GM19193 (cell line): ENCODE measurements around the gene PRSS33.

Experiments
- POLR2A ChIP-seq: IDR thresholded peaks from 4 replicates; pipeline ENCODE4 v1.6.1; 2011; ENCODE audit not compliant: insufficient read depth, insufficient read length; ENCODE audit errors: extremely low read depth

The PRSS33 gene

DNA sequence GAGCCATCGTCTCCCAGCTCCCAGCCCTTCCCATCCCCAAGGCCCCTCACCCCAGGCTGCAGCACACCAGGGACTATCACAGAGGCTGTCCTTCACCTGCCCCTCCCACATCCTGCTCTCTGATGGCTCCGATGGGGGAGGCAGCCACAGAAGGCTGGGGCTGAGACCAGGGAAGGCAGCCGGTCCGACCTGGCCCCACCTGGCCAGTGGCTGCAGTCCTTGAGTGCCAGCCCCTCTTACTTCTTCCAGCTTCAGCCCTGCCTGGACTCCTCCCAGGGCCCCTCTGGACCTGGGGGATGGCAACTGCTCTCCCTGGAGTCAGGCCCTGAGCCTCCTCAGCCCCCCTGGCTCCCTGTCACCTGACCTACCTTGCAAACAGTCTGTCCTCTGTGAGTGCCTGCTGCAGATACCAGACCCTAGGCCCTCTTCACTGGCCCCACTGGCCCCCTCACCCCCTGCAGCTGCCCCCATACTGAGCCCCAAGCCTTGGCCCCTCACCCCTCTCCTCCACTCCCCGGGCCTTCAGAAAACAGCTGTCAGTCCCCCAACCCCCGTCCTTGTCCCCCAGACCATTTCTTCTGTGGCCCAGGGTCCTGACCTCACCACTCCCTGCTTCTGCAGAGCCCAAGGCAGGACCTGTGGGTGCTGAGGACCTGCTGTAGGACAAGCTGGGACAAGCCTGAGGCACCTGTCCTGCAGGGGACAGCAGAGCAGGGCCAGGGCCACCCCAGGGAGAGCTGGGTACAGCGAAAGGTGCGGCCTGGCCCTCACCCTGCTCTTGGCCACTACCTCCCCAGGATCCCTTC lies 47.5 kb downstream of the PRSS33 start:
- TF ChIP-seq POLR2A, result no peak

DNA sequence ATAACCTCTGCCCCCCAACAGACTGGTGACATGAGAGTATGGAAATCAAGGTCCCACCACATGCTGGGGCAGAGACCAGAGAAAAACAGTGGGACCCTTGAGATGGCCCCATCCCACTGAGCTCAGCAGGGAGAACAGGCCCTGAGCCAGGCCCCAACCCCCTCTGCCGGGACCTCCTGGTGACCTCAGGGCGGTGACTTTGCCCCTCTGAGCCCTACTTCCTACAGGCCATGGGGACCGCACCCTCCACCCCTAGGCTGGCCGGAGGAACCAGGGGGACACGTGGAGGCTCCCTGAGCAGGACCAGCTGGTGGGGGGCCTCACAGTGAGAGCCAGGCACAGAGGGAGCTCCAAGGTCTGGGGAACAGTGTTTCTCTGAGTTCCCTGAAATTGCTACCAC lies 48.7 kb downstream of the PRSS33 start:
- no peak for TF ChIP-seq POLR2A

DNA sequence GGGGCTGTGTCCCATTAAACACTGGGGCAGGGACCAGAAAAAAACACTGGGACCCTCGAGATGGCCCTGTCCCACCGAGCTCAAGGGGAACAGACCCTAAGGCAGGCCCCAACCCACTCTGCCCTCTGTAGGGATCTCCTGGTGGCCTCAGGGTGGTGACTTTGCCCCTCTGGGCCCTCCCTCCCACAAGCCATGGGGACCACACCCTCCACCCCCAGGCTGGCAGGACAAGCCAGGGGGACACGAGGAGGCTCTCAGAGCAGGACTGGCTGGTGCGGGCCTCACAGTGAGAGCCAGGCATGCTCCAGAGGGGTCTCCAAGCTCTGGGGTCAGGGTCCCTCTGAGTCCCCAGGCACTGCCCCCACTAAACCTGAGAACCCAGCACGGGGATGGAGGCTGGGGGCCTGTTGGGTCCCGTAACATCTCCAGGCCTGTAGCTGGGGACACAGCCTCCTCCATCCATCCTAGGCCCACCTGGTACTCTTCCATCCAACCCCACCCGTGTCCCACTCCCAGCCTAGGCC lies 49.4 kb downstream of the PRSS33 start:
- TF ChIP-seq POLR2A, result no peak

DNA sequence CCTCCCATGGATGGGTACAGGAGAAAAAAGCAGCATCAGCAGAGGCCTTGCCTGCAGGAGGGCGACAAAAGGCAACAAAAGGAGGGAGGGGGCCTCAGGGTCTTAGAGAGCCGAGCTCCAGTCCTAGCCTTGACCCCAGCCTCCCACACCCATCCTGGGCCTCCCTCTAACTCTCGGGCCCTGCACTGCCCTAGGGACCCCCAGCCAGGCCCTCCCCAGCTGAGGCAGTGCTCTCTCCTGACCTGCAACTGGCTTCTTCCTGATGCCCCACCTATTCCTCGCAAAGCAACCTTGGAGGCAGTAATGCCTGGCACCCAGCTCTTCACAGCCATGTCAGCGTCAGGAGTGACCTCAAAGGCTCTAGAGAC lies 50.1 kb downstream of the PRSS33 start:
- no peak for TF ChIP-seq POLR2A

DNA sequence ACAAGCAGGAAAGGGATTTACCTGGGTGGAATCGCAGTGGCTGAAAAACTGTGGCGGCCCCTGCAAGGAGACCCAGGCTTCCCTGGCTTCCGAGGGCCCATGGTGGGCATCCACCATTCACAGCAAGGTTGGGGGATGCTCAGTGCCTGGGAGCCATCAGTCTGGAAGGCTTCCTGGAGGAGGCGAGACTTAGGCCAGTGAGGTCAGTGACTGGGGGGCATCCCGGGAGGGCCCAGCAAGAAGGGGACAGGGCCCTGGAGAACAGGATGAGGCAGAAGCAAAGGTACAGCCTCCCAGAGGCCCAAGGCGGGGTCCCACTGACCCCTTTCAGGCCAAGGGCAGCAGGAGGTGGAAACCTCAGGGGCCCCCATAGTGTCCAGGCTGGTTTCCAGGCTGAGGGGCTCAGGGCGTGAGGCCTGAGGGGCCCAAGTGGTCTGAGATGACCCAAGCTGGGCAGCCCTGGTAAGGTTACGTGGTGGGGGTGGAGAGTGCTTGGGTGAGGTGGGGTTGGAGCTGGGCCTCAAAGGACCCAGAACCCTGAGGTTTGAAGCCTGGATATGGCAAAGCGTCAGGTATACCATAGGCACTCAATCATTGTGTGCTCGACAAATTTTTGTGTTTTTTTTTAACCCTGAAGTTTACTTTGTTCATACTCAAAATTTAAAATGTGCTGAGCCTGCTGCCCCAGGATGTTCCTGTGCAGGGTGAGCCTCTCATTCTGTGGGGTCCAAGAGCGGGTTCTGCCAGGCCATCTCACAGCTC lies 50.7 kb downstream of the PRSS33 start:
- no peak for TF ChIP-seq POLR2A

DNA sequence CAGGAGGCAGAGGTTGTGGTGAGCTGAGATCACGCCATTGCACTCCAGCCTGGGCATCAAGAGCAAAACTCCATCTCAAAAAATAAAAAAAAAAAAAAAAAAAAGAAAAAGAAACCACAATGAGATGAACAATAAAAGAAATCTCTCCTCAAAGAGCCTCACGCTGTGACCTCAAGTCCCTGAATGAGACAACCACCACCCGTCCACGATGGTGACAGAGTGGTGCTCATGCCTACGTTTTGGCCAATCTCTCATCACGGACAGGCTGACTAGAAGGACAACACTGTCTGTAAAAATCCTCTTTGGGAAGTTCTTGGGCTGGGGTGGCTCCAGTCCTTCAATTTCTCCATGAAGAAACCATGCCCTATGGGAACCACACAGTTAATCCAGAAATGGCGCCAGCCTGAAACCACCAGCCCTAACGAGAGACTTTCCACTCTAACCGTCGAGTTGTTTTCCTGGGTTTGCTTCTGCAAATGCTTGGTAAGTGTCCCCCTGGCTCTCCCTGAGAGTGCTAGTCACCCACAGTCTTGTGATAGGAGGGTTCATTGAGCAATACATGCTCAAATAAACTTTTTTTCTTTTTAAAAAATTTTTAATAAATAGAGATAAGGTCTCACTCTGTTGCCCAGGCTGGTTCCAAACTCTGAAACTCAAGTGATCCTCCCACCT lies 52.4 kb downstream of the PRSS33 start:
- TF ChIP-seq POLR2A, result no peak
